HepG2 (cell line): Measurements from ENCODE around the gene CFAP61. TPM values are rescaled to one million over a fixed set of nuclear protein-coding genes. Genes with fewer than 3 reads are reported as not detected.

Source experiments
- ATAC-seq: fragments of 200-7000 bp; cut with Tn5 transposase; 3 replicates; pipeline ENCODE4 v1.9.1; 2020; ENCODE audit warnings: mild to moderate bottlenecking, moderate library complexity
- BruUV-seq: library from RNA; stranded (reverse); fragments of 400-500 nt; replicated peaks from 2 replicates; lab custom pipeline; 2021; lab: Mats Ljungman, UMichigan
- CTCF ChIA-PET: fragments of 300-600 bp; formaldehyde crosslinking; extraction: SDS; loops from one replicate; lab custom pipeline; 2021; ENCODE audit warnings: low total read pairs, inconsistent platforms, low intra/inter-chr PET ratio; lab: Yijun Ruan, JAX
- POLR2A ChIA-PET: fragments of 350-600 bp; sonication (Branson Sonifier 250); formaldehyde crosslinking; loops from one replicate; lab custom pipeline; 2020; ENCODE audit warnings: antibody characterized with exemption, inconsistent platforms; lab: Yijun Ruan, JAX
- DNase-seq: peaks from one replicate; pipeline ENCODE4 v3.0.0-alpha.2; 2015; ENCODE audit warnings: low spot score
- FAIRE-seq: peaks from 3 replicates; lab custom pipeline; 2011; peaks lifted over from hg19 to GRCh38; lab: Jason Lieb, UNC
- H2AFZ ChIP-seq: one replicate; pipeline ENCODE4 v1.6.1; 2011; ENCODE audit warnings: low read length, inconsistent platforms
- H3K27ac ChIP-seq: fragments of 300-600 bp; 3 replicates; pipeline ENCODE4 v1.8.0; 2011; ENCODE audit warnings: mixed run types, mild to moderate bottlenecking, mixed read lengths, low read length, inconsistent platforms; ENCODE audit not compliant: insufficient read depth; ENCODE audit errors: extremely low read length
- H3K27me3 ChIP-seq, 2 experiments: fragments of 200-600 bp in 1 of 2; 2 replicates in 1 of 2; 3 replicates in 1 of 2; pipeline versions ENCODE4 v1.6.0 to v1.8.0; 2011; ENCODE audit warnings: low read length in 2 of 2, mild to moderate bottlenecking in 2 of 2, moderate library complexity in 2 of 2, inconsistent platforms in 1 of 2; ENCODE audit not compliant: insufficient read depth in 2 of 2, control insufficient read depth in 1 of 2
- H3K36me3 ChIP-seq, 2 experiments: fragments of 200-600 bp in 1 of 2; replicated peaks in 1 of 2; 2 replicates in 1 of 2; 3 replicates in 1 of 2; pipeline versions ENCODE4 v1.5.1 to v1.8.0; 2011; ENCODE audit warnings: low read length in 2 of 2, inconsistent platforms in 1 of 2; ENCODE audit not compliant: insufficient read depth in 2 of 2, control insufficient read depth in 1 of 2
- H3K4me1 ChIP-seq: 2 replicates; pipeline ENCODE4 v1.5.1; 2012; ENCODE audit warnings: low read length, inconsistent platforms; ENCODE audit not compliant: insufficient read depth
- H3K4me2 ChIP-seq: 2 replicates; pipeline ENCODE4 v1.6.0; 2011; ENCODE audit warnings: low read depth, low read length, inconsistent platforms
- H3K4me3 ChIP-seq, 3 experiments: fragments of 200-600 bp in 1 of 3; sonication (generic), shearing (Covaris generic) in 1 of 3; replicated peaks in 1 of 3; 2 replicates each; pipeline ENCODE4 v1.5.1; 2011 to 2016; ENCODE audit warnings: low read length in 3 of 3, inconsistent platforms in 2 of 3, low read depth in 2 of 3, mild to moderate bottlenecking in 2 of 3, control low read depth in 1 of 3, mixed read lengths in 1 of 3; ENCODE audit not compliant: insufficient read depth in 1 of 3
- H3K79me2 ChIP-seq: one replicate; pipeline ENCODE4 v1.6.1; 2011; ENCODE audit warnings: low read length, inconsistent platforms; ENCODE audit not compliant: insufficient read depth
- H3K9ac ChIP-seq: 2 replicates; pipeline ENCODE4 v1.6.0; 2011; ENCODE audit warnings: mild to moderate bottlenecking, low read depth, low read length, inconsistent platforms; ENCODE audit not compliant: insufficient read depth
- H3K9me3 ChIP-seq: 2 replicates; pipeline ENCODE4 v1.5.1; 2012; ENCODE audit warnings: mild to moderate bottlenecking, low read length
- H4K20me1 ChIP-seq: 2 replicates; pipeline ENCODE4 v1.6.0; 2011; ENCODE audit warnings: inconsistent platforms, mild to moderate bottlenecking, low read length, moderate library complexity; ENCODE audit not compliant: insufficient read depth
- ATF5 ChIP-seq: sonication (generic); formaldehyde crosslinking; IDR thresholded peaks from 2 replicates; pipeline ENCODE4 v1.4.0; 2020; ENCODE audit warnings: mild to moderate bottlenecking, low read depth, missing genetic modification reagents
- GTF2F1 ChIP-seq: fragments of 150-350 bp; IDR thresholded peaks from 2 replicates; pipeline ENCODE4 v1.6.1; 2014; ENCODE audit warnings: low read length
- NCOA5 ChIP-seq: sonication (generic); formaldehyde crosslinking; IDR thresholded peaks from 2 replicates; pipeline ENCODE4 v1.4.0; 2020; ENCODE audit warnings: missing genetic modification reagents
- RFX3 ChIP-seq: IDR thresholded peaks from 2 replicates; pipeline ENCODE4 v1.6.1; 2016; ENCODE audit warnings: missing biosample characterization, missing genetic modification reagents
- SAFB2 ChIP-seq: sonication (generic); formaldehyde crosslinking; IDR thresholded peaks from 2 replicates; pipeline ENCODE4 v1.5.1; 2020; ENCODE audit warnings: missing genetic modification reagents, low read depth, mild to moderate bottlenecking, borderline replicate concordance
- SMAD9 ChIP-seq: sonication (generic); formaldehyde crosslinking; IDR thresholded peaks from 2 replicates; pipeline ENCODE4 v1.5.1; 2020; ENCODE audit warnings: mild to moderate bottlenecking, missing genetic modification reagents
- ZBED4 ChIP-seq: sonication (generic); formaldehyde crosslinking; IDR thresholded peaks from 2 replicates; pipeline ENCODE4 v1.4.0; 2020; ENCODE audit warnings: missing genetic modification reagents, borderline replicate concordance
- ZBTB3 ChIP-seq: sonication (generic); formaldehyde crosslinking; IDR thresholded peaks from 2 replicates; pipeline ENCODE4 v1.4.0; 2020; ENCODE audit warnings: low read depth, mild to moderate bottlenecking, moderate library complexity, missing genetic modification reagents, borderline replicate concordance
- ZBTB42 ChIP-seq: sonication (generic); formaldehyde crosslinking; IDR thresholded peaks from 2 replicates; pipeline ENCODE4 v1.5.0; 2020; ENCODE audit warnings: mild to moderate bottlenecking, missing genetic modification reagents
- ZNF512 ChIP-seq: sonication (generic); formaldehyde crosslinking; IDR thresholded peaks from 2 replicates; pipeline ENCODE4 v1.4.0; 2020; ENCODE audit warnings: mild to moderate bottlenecking, missing genetic modification reagents
- ZNF775 ChIP-seq: sonication (generic); formaldehyde crosslinking; IDR thresholded peaks from 2 replicates; pipeline ENCODE4 v1.4.0; 2020; ENCODE audit warnings: missing genetic modification reagents, mild to moderate bottlenecking, moderate library complexity, borderline replicate concordance
- in situ Hi-C: cut with HindIII; loops from 2 replicates; pipeline ENCODE4 v1.10.0; 2017; ENCODE audit warnings: low pct_unique_long_range_greater_than_20kb; ENCODE audit not compliant: extremely low pct_ligation_motif_present
- intact Hi-C: fragments of 100-400 bp; cut with micrococcal nuclease; formaldehyde crosslinking; loops from one replicate; pipeline ENCODE4 v1.10.0; 2022; ENCODE audit not compliant: unreplicated experiment
- polyA plus RNA-seq, 8 experiments: library from polyadenylated mRNA; depleted of rRNA in 3 of 8; stranded (reverse) in 7 of 8; unstranded in 1 of 8; fragments of >200 nt; fragmentation: Illumina TruSeq in 4 of 8; extraction: Trizol in 4 of 8; gene quantifications; 2 replicates each; pipeline versions ENCODE4 v1.2.1 to v1.2.3, GENCODE V29; 2011 to 2016; ENCODE audit warnings: low read depth in 4 of 8, missing spikeins in 1 of 8, mixed read lengths in 1 of 8; ENCODE audit not compliant: insufficient read depth in 1 of 8
- total RNA-seq, 5 experiments: library from RNA; depleted of rRNA; stranded (reverse); fragments of >200 nt; fragmentation: Illumina TruSeq; extraction: Trizol; gene quantifications; 2 replicates each; pipeline ENCODE4 v1.2.3, GENCODE V29; 2016; ENCODE audit warnings: low read depth in 1 of 5

The CFAP61 gene
- total and polyA plus RNA-seq, 2 of the 13 experiments (the other 11 are each of a cell fraction or from before 2014, with no cell fraction given): 0.27 TPM; not detected in 1

GRCh38 chr20:20100881-20101280, 48.5 kb downstream of the CFAP61 start:
- no peaks in the 10 kb centered on the region for H3K9me3 ChIP-seq
- H3K4me1 ChIP-seq: no peaks in the 10 kb centered on the region
- intact Hi-C loops: no loop called here
- POLR2A ChIA-PET: no interaction called here
- no TSS peak for BruUV-seq
- CTCF ChIA-PET: no interaction called here
- FAIRE-seq: no peak
- TF ChIP-seq GTF2F1 (no peak), ZBED4 (no peak), ZBTB3 (CRISPR knock-in tag) (no peak)
- no peak overlapping the region for H3K4me2 ChIP-seq
- H3K79me2 ChIP-seq: no peaks in the 10 kb centered on the region
- H3K36me3 ChIP-seq: no peaks in the 10 kb centered on the region
- H3K9ac ChIP-seq: no peak overlapping the region
- peaks cover 0 to 18% of the 10 kb centered on the region in 2 experiments; a peak in 3 of 5 replicates for H3K27me3 ChIP-seq
- H3K27ac ChIP-seq: no peak overlapping the region
- no peaks in the 10 kb centered on the region for H4K20me1 ChIP-seq
- no peak for DNase-seq
- H2AFZ ChIP-seq: no peak overlapping the region
- H3K4me3 ChIP-seq: no peak overlapping the region
- in situ Hi-C loops: no loop called here
- no peak for ATAC-seq

- DNase-seq (no peak), FAIRE-seq (no peak), ATAC-seq (no peak)
- Histone ChIP-seq H2AFZ (no peak overlapping the region), H4K20me1 (no peaks in the 10 kb centered on the region), H3K9me3 (no peaks in the 10 kb centered on the region), H3K79me2 (no peaks in the 10 kb centered on the region), H3K9ac (no peak overlapping the region), H3K4me2 (no peak overlapping the region), H3K36me3 (no peaks in the 10 kb centered on the region), H3K4me3 (no peak overlapping the region), H3K27ac (no peak overlapping the region), H3K27me3 (peaks cover 0 to 11% of the 10 kb centered on the region in 2 experiments; a peak in 2 of 5 replicates), H3K4me1 (no peaks in the 10 kb centered on the region)
- BruUV-seq: no TSS peak
- ChIA-PET CTCF (no interaction called here), POLR2A (no interaction called here)
- intact Hi-C loops (no loop called here), in situ Hi-C loops (no loop called here)
- TF ChIP-seq SAFB2 (CRISPR knock-in tag) (no peak), ATF5 (CRISPR knock-in tag) (no peak), SMAD9 (CRISPR knock-in tag) (no peak), ZNF775 (CRISPR knock-in tag) (no peak), RFX3 (CRISPR knock-in tag) (no peak), NCOA5 (CRISPR knock-in tag) (no peak), ZNF512 (CRISPR knock-in tag) (no peak), ZBTB42 (CRISPR knock-in tag) (no peak)
Observed at GRCh38 chr20:20102163-20102562, 49.8 kb downstream of the CFAP61 start.
